ENCODE measurements around the gene SLIT3.
"Not testable (repeated sequence)": the region's sequence is repeated elsewhere in the genome, so short reads cannot be mapped to it uniquely, and the experiment has no call there.

Gene SLIT3

GRCh38 chr5:168654211-168654721 is 646.7 kb downstream of the SLIT3 start:
- DNase-seq, result no peak

- DNase-seq, result no peak
These were observed 647.3 kb downstream of the SLIT3 start for GRCh38 chr5:168653626-168654025.

- no peak for DNase-seq
These were observed 649.3 kb downstream of the SLIT3 start for GRCh38 chr5:168651648-168652047.

- no peak for DNase-seq
These were observed 651.6 kb downstream of the SLIT3 start for GRCh38 chr5:168649306-168649705.

- no peak for DNase-seq
These were observed 652.4 kb downstream of the SLIT3 start for GRCh38 chr5:168648576-168648975.

GRCh38 chr5:168648016-168648415 is 652.9 kb downstream of the SLIT3 start:
- DNase-seq, result no peak

- no peak for DNase-seq
These were observed 653.9 kb downstream of the SLIT3 start for GRCh38 chr5:168647083-168647482.

- no peak for DNase-seq
These were observed 654.6 kb downstream of the SLIT3 start for GRCh38 chr5:168646335-168646734.

GRCh38 chr5:168645195-168645594 is 655.7 kb downstream of the SLIT3 start:
- DNase-seq, result no peak

GRCh38 chr5:168642019-168642418 is 658.9 kb downstream of the SLIT3 start:
- no peak for DNase-seq

- not testable (repeated sequence) for DNase-seq
These were observed 662.1 kb downstream of the SLIT3 start for GRCh38 chr5:168638846-168639245.

GRCh38 chr5:168637793-168638192 is 663.1 kb downstream of the SLIT3 start:
- no peak for DNase-seq

GRCh38 chr5:168637281-168637680 is 663.7 kb downstream of the SLIT3 start:
- DNase-seq, result no peak

- DNase-seq, result not testable (repeated sequence)
These were observed 670.0 kb downstream of the SLIT3 start for GRCh38 chr5:168630958-168631357.

GRCh38 chr5:168624850-168625364 is 676.0 kb downstream of the SLIT3 start:
- no peak for DNase-seq

GRCh38 chr5:168620807-168621206 is 680.1 kb downstream of the SLIT3 start:
- DNase-seq, result no peak

- DNase-seq, result no peak
These were observed 686.3 kb downstream of the SLIT3 start for GRCh38 chr5:168614661-168615060.

GRCh38 chr5:168613996-168614395 is 686.9 kb downstream of the SLIT3 start:
- DNase-seq, result no peak

- no peak for DNase-seq
These were observed 687.5 kb downstream of the SLIT3 start for GRCh38 chr5:168613396-168613795.

GRCh38 chr5:168612996-168613395 is 687.9 kb downstream of the SLIT3 start:
- no peak for DNase-seq

GRCh38 chr5:168612123-168612522 is 688.8 kb downstream of the SLIT3 start:
- no peak for DNase-seq

Measured in RPMI8226 (cell line).